ENCODE data around the gene EML6. TPM values are rescaled to one million over a fixed set of nuclear protein-coding genes. Genes with fewer than 3 reads are reported as not detected.

EML6 gene
- total and polyA plus RNA-seq, 12 donors = 0.07 to 1.5 (median 0.31) TPM

- H3K27me3 ChIP-seq = peaks cover 0 to 25% (median 0%) of the 10 kb centered on the region in 7 donors
- H3K4me1 ChIP-seq = peaks cover 0 to 15% (median 7%) of the 10 kb centered on the region in 9 donors
- H3K9me3 ChIP-seq = no peaks in the 10 kb centered on the region
- no peaks in the 10 kb centered on the region for H3K36me3 ChIP-seq
- intact Hi-C loops (cut with DNase I) = loop anchor here in 8 of 10 donors (5.0 to 10.0 kb wide), 9 partner anchors 184 to 604 kb away; partner anchors contain the start of gene ACYP2 (in 1 of the 8)
- peak; percentile 68 to 90 (median 78) for ATAC-seq
- peak overlapping the region in 4 of 10 donors; percentile 8 to 27 (median 24) for H3K27ac ChIP-seq
- peak overlapping the region; percentile 16 to 58 (median 56) for H3K4me3 ChIP-seq
- WGBS, 2 donors = 18 to 26% methylated on average over 29 to 35 of the region's 35 CpGs
- peak in 4 of 9 donors; percentile 6 to 17 (median 8) for TF ChIP-seq CTCF (IDR thresholded peaks at IDR 0.05)
- DNase-seq = peak; percentile 22 to 51
Measured at GRCh38 chr2:54708584-54709335, 14.7 kb upstream of the EML6 start.

- peak; percentile 31 to 84 (median 63) for ATAC-seq
- Histone ChIP-seq H3K36me3 (no peaks in the 10 kb centered on the region), H3K27me3 (peaks cover 0 to 25% (median 0%) of the 10 kb centered on the region in 7 donors), H3K4me3 (peak overlapping the region; percentile 16 to 58 (median 56)), H3K27ac (peak overlapping the region in 5 of 10 donors; percentile 8 to 27 (median 23)), H3K9me3 (no peaks in the 10 kb centered on the region), H3K4me1 (peaks cover 0 to 15% (median 7%) of the 10 kb centered on the region in 9 donors)
- DNase-seq = peak; percentile 20 to 22
- no peak for TF ChIP-seq CTCF (IDR thresholded peaks at IDR 0.05)
- intact Hi-C loops (cut with DNase I) = loop anchor here in 8 of 10 donors (5.0 to 10.0 kb wide), 9 partner anchors 185 to 605 kb away; partner anchors contain the start of gene ACYP2 (in 1 of the 8)
- WGBS, 2 donors = 26 to 30% methylated on average over 18 of the region's 18 CpGs
Measured at GRCh38 chr2:54709336-54709809, 14.1 kb upstream of the EML6 start.

DNA sequence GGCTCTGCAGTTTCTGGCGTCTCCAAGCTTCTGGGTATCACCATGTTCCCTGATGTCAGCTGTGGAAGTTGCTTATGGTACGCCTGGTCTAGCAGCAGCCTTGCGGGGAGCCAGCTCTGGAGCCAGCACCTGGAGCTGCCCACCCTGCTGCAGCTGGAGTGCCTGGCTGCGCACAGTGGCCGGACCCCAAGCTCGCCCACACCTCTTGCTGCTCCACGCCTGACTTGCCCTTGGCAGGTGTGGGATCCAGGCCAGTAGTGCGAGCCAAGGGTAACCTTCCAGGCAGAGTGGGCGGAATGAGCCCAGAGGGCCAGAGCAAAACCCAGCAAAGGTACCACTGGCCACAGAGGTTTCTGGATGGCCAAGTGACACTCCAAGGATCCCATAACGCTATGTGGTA is 13.2 kb upstream of the EML6 start:
- intact Hi-C loops (cut with DNase I) = no loop called here
- DNase-seq (no peak), ATAC-seq (peak in 1 of 8 donors; percentile 10)
- H3K4me3 ChIP-seq = no peak overlapping the region
- peaks cover 0 to 15% (median 7%) of the 10 kb centered on the region in 9 donors for H3K4me1 ChIP-seq
- TF ChIP-seq CTCF (IDR thresholded peaks at IDR 0.05) = no peak
- no peak overlapping the region for H3K27ac ChIP-seq
- no peaks in the 10 kb centered on the region for H3K9me3 ChIP-seq
- no peaks in the 10 kb centered on the region for H3K36me3 ChIP-seq
- H3K27me3 ChIP-seq = peaks cover 0 to 25% (median 0%) of the 10 kb centered on the region in 7 donors
- WGBS, 2 donors = 87 to 93% methylated on average over 10 of the region's 10 CpGs

DNA sequence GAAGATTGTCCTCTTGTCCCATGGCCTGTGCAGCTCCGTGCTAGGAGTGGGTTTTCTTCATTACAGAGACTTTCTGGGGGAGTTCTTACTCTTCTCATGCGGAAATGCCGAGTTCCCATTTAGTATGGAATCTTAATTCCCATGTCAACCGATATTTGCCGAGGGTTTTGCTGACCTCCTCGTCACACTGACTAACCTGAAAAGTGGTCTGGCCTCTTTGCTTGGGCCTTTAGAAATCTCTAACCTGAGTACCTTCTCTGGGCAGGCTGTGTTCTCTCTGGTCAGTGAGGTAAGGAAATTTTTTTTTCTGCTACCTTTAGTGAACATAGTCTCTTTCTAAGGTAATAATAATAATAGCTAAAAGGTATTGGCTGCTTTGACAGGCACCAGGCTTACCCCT is 10.9 kb upstream of the EML6 start:
- Histone ChIP-seq H3K4me1 (peaks cover 0 to 15% (median 7%) of the 10 kb centered on the region in 9 donors), H3K27ac (no peak overlapping the region), H3K4me3 (no peak overlapping the region), H3K9me3 (no peaks in the 10 kb centered on the region), H3K36me3 (no peaks in the 10 kb centered on the region), H3K27me3 (peaks cover 0 to 29% (median 0%) of the 10 kb centered on the region in 7 donors)
- intact Hi-C loops (cut with DNase I) = no loop called here
- DNase-seq = no peak
- no peak for TF ChIP-seq CTCF (IDR thresholded peaks at IDR 0.05)
- no peak for ATAC-seq
- WGBS, 2 donors = 94 to 95% methylated on average over 6 of the region's 6 CpGs

Data from heart right ventricle (tissue), 16 donors.